ENCODE results near the gene NDP. TPM values are rescaled to one million over a fixed set of nuclear protein-coding genes. Genes with fewer than 3 reads are reported as not detected.

Gene NDP
- not detected for total RNA-seq
- long read RNA-seq, result 0 reads

- H3K9me3 ChIP-seq, result no peaks in the 10 kb centered on the region
- H3K27me3 ChIP-seq, result peaks cover 4 to 15% of the 10 kb centered on the region in 2 donors
- DNase-seq (no peak), ATAC-seq (no peak)
- 21% methylated on average over 28 of the region's 28 CpGs for WGBS (ENCODE audit: insufficient coverage, low coverage, low lambda C conversion rate, missing lambda C conversion rate)
- no peak within 1 kb of the TSS for H3K4me3 ChIP-seq
- H3K4me1 ChIP-seq, result peaks cover 0 to 4% (median 0%) of the 10 kb centered on the region in 4 donors
- intact Hi-C loops (cut with DNase I), result no loop called here
- no peak for TF ChIP-seq POLR2A (IDR thresholded peaks at IDR 0.05)
- TF ChIP-seq CTCF (IDR thresholded peaks at IDR 0.05), result no peak
- no peaks in the 10 kb centered on the region for H3K36me3 ChIP-seq
- H3K27ac ChIP-seq, result no peak within 1 kb of the TSS
Observed at GRCh38 chrX:43973249-43974099, at the start of gene NDP. NDP (minus strand) TSS chrX:43973390; CDS start chrX:43958645, 14,745 bp downstream.

- Histone ChIP-seq H3K4me3 (no peak overlapping the region), H3K9me3 (no peaks in the 10 kb centered on the region), H3K27me3 (peaks cover 0 to 12% of the 10 kb centered on the region in 2 donors), H3K27ac (no peak overlapping the region), H3K36me3 (no peaks in the 10 kb centered on the region), H3K4me1 (no peaks in the 10 kb centered on the region)
- 57% methylated on average over 2 of the region's 2 CpGs for WGBS (ENCODE audit: insufficient coverage, low coverage, low lambda C conversion rate, missing lambda C conversion rate)
- ATAC-seq, result no peak
- TF ChIP-seq POLR2A (IDR thresholded peaks at IDR 0.05) (no peak), CTCF (IDR thresholded peaks at IDR 0.05) (no peak)
- intact Hi-C loops (cut with DNase I), result no loop called here
- no peak for DNase-seq
Observed at GRCh38 chrX:44022964-44023363, 49.8 kb upstream of the NDP start.

GRCh38 chrX:44020693-44021092, 47.5 kb upstream of the NDP start:
- TF ChIP-seq POLR2A (IDR thresholded peaks at IDR 0.05) (no peak), CTCF (IDR thresholded peaks at IDR 0.05) (no peak)
- intact Hi-C loops (cut with DNase I), result no loop called here

GRCh38 chrX:44019911-44020310, 46.7 kb upstream of the NDP start:
- Histone ChIP-seq H3K4me3 (no peak overlapping the region), H3K9me3 (no peaks in the 10 kb centered on the region), H3K27ac (no peak overlapping the region), H3K4me1 (no peaks in the 10 kb centered on the region), H3K27me3 (peaks cover 0 to 5% of the 10 kb centered on the region in 2 donors), H3K36me3 (no peaks in the 10 kb centered on the region)
- intact Hi-C loops (cut with DNase I), result no loop called here
- no peak for ATAC-seq
- DNase-seq, result no peak
- WGBS (ENCODE audit: insufficient coverage, low coverage, low lambda C conversion rate, missing lambda C conversion rate), result 67% methylated on average over 3 of the region's 3 CpGs
- TF ChIP-seq POLR2A (IDR thresholded peaks at IDR 0.05) (no peak), CTCF (IDR thresholded peaks at IDR 0.05) (no peak)

More at GRCh38 chrX:44020693-44021092, 47.5 kb upstream of the NDP start:
- no peaks in the 10 kb centered on the region for H3K9me3 ChIP-seq
- peaks cover 0 to 5% of the 10 kb centered on the region in 2 donors for H3K27me3 ChIP-seq
- H3K27ac ChIP-seq, result no peak overlapping the region
- no peaks in the 10 kb centered on the region for H3K36me3 ChIP-seq
- no peak for ATAC-seq
- H3K4me3 ChIP-seq, result no peak overlapping the region
- WGBS (ENCODE audit: insufficient coverage, low coverage, low lambda C conversion rate, missing lambda C conversion rate), result 86% methylated on average over 2 of the region's 2 CpGs
- no peaks in the 10 kb centered on the region for H3K4me1 ChIP-seq
- no peak for DNase-seq

Data from right lobe of liver (tissue), 6 donors.